Heart left ventricle (tissue), 16 donors: ENCODE data around the gene SLC2A4. TPM values are rescaled to one million over a fixed set of nuclear protein-coding genes. Genes with fewer than 3 reads are reported as not detected.

Experiments used
- ATAC-seq, 4 donors: fragments of 200-7000 bp; cut with Tn5 transposase; one replicate each; pipeline ENCODE4 v1.9.1; 2020 to 2022; ENCODE audit warnings: moderate library complexity in 4 of 4, mild to moderate bottlenecking in 3 of 4, moderate number of reproducible peaks in 1 of 4
- DNase-seq, 5 donors: peaks; one replicate each; pipeline ENCODE4 v3.0.0-alpha.2; 2020
- H3K27ac ChIP-seq, 12 donors: fragments of 200-600 bp; sonication (generic) in 4 of 12; one replicate each; pipeline versions ENCODE4 v1.5.0 to v1.8.0; 2016 to 2022; ENCODE audit warnings: mild to moderate bottlenecking in 2 of 12
- H3K27me3 ChIP-seq, 9 donors: fragments of 200-600 bp; sonication (generic) in 2 of 9; one replicate each; pipeline versions ENCODE4 v1.5.1 to v1.8.0; 2016 to 2022; ENCODE audit warnings: mild to moderate bottlenecking in 3 of 9
- H3K36me3 ChIP-seq, 9 donors: fragments of 200-600 bp; sonication (generic) in 2 of 9; one replicate each; pipeline versions ENCODE4 v1.5.0 to v1.8.0; 2018 to 2022; ENCODE audit warnings: mild to moderate bottlenecking in 2 of 9
- H3K4me1 ChIP-seq, 12 donors: fragments of 200-600 bp; sonication (generic) in 4 of 12; one replicate each; pipeline versions ENCODE4 v1.5.0 to v1.8.0; 2016 to 2022; ENCODE audit warnings: mild to moderate bottlenecking in 3 of 12
- H3K4me3 ChIP-seq, 12 donors: fragments of 200-600 bp; sonication (generic) in 4 of 12; one replicate each; pipeline versions ENCODE4 v1.5.0 to v1.8.0; 2017 to 2022; ENCODE audit warnings: mild to moderate bottlenecking in 9 of 12, moderate library complexity in 4 of 12
- H3K9me3 ChIP-seq, 12 donors: fragments of 200-600 bp; sonication (generic) in 4 of 12; one replicate each; pipeline versions ENCODE4 v1.5.0 to v1.8.0; 2016 to 2022; ENCODE audit warnings: mild to moderate bottlenecking in 1 of 12
- POLR2A ChIP-seq, 2 donors: fragments of 450-650 bp; IDR thresholded peaks; one replicate each; pipeline ENCODE4 v1.6.1; 2017; ENCODE audit warnings: antibody characterized with exemption in 2 of 2, mild to moderate bottlenecking in 2 of 2, moderate library complexity in 2 of 2
- WGBS, 4 donors: extraction: QIAGEN DNeasy Blood & Tissue Kit in 2 of 4; methylation state at CpG; one replicate each; pipeline versions ENCODE4 v1.1.5 to v1.1.7; 2013 to 2018; 5-methylcytosine and 5-hydroxymethylcytosine counted together
- intact Hi-C, 10 donors: fragments of 100-400 bp; cut with DNase I; formaldehyde crosslinking; loops; one replicate each; pipeline versions ENCODE4 v1.11.1 to v1.14.2; 2022
- polyA plus RNA-seq, 2 donors: library from polyadenylated mRNA; stranded (reverse); fragments of 200-250 nt; gene quantifications; one replicate each; pipeline ENCODE4 v1.2.3, GENCODE V29; 2013
- total RNA-seq, 9 donors: library from RNA; depleted of rRNA in 2 of 9; stranded (reverse); fragments of >200 nt in 2 of 9; fragmentation: NEBNext Ultra II Directional in 3 of 9; extraction: Animal tissue kit (Norgen Biotek cat#: 25700) in 3 of 9; gene quantifications; one replicate each; pipeline versions ENCODE4 v1.1.0 to v1.2.4, GENCODE V29; 2016 to 2023
- TF ChIP-seq, protein P1 (sequence below), 12 donors: fragments of 200-600 bp; sonication (generic) in 4 of 12; IDR thresholded peaks; one replicate each; pipeline versions ENCODE4 v1.5.0 to v1.8.0; 2018 to 2022; ENCODE audit warnings: antibody characterized with exemption in 12 of 12, mild to moderate bottlenecking in 5 of 12
- donor health status: ischemic (EF 13 %, LVEDD 7.1; RV severe dilation, severe dysfunction).
- donor health status: healthy with polysubstance abuse.
- donor health status: DM: no; HTN: yes; CAD: no.
- donor health status: DM: no; HTN: no; CAD: no.
- donor health status: ischemic (EF 25% LVEDD 6.9; RV normal size, moderate dysfunction).
- donor health status: ischemic (EF 25% LVEDD 5.7; RV mildly dilated, moderate dysfunction).
- donor health status: healthy.
- donor health status: DM: yes; HTN: yes; CAD: no.
- donor health status: ischemic (EF 35%, LVEDD 5.7; RV mildly dilated, moderate dysfunction).
- donor health status: nonischemic (EF 11% LVEDD 7.7; RV severe dilation, severe dysfunction).
- donor health status: DM: yes; HTN: yes; CAD: no.
- donor health status: PGD.
- donor health status: ischemic (EF 29% LVEDD 5.4; RV normal size, mild dysfunction).
- donor health status: nonischemic (EF 23%, LVEDD 6.1; RV moderate dilation, normal function).

SLC2A4 gene
- total and polyA plus RNA-seq, 11 donors = 48.5 to 184 (median 157) TPM

DNA sequence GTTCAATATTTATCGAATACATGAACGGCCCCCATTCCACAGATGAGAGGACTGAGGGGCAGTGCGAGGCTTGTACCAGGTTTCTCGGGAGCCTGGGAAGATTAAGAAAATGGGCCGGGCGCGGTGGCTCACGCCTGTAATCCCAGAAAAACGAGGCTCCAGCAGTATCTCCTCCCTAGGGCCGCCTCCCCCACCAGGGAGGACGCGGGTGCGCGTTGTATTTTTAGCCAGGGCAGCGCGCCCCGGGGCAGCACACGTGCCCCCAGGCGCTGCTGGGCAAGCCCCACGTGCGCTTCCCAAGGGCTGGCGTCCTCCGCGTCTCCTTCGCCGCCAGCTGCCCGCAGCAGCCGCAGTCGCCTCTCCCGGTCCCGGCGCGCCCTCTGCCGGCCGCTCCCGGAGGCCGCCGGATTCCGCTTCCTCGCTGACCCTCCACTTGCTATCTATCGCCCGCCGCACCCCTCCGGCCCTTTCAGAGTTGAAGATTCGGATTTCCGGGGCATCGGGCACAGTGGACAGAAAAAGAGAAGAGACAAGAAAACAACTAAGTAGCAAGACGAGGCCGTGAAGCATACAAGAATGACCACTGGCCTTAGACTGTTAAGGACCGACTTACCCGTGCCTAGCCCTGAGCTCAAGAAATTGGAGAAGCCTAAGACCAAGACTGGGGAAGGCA lies 14.8 kb downstream of the SLC2A4 start:
- intact Hi-C loops = loop anchor here (1.0 to 10.0 kb wide), 6 partner anchors 15 to 252 kb away; partner anchors contain the start of genes SLC2A4 (in 2 of the 10) and SLC16A11 (in 1 of the 10)
- Histone ChIP-seq H3K27me3 (peaks cover 0 to 49% (median 29%) of the 10 kb centered on the region in 9 donors), H3K4me1 (peaks cover 2 to 56% (median 39%) of the 10 kb centered on the region in 12 donors), H3K9me3 (no peaks in the 10 kb centered on the region), H3K4me3 (peak overlapping the region in 9 of 12 donors; percentile 5 to 37 (median 26)), H3K36me3 (no peaks in the 10 kb centered on the region), H3K27ac (peak overlapping the region; percentile 11 to 85 (median 72))
- ATAC-seq (peak; percentile 73 to 86 (median 78)), DNase-seq (peak; percentile 86 to 93 (median 90))
- WGBS, 4 donors = 2 to 4% (median 2%) methylated on average over 18 to 51 of the region's 51 CpGs
- TF ChIP-seq, protein P1, sequence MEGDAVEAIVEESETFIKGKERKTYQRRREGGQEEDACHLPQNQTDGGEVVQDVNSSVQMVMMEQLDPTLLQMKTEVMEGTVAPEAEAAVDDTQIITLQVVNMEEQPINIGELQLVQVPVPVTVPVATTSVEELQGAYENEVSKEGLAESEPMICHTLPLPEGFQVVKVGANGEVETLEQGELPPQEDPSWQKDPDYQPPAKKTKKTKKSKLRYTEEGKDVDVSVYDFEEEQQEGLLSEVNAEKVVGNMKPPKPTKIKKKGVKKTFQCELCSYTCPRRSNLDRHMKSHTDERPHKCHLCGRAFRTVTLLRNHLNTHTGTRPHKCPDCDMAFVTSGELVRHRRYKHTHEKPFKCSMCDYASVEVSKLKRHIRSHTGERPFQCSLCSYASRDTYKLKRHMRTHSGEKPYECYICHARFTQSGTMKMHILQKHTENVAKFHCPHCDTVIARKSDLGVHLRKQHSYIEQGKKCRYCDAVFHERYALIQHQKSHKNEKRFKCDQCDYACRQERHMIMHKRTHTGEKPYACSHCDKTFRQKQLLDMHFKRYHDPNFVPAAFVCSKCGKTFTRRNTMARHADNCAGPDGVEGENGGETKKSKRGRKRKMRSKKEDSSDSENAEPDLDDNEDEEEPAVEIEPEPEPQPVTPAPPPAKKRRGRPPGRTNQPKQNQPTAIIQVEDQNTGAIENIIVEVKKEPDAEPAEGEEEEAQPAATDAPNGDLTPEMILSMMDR (IDR thresholded peaks at IDR 0.05) = peak; percentile 87 to 98 (median 95)
- peak in 1 of 2 donors; percentile 38 for TF ChIP-seq POLR2A (IDR thresholded peaks at IDR 0.05)

DNA sequence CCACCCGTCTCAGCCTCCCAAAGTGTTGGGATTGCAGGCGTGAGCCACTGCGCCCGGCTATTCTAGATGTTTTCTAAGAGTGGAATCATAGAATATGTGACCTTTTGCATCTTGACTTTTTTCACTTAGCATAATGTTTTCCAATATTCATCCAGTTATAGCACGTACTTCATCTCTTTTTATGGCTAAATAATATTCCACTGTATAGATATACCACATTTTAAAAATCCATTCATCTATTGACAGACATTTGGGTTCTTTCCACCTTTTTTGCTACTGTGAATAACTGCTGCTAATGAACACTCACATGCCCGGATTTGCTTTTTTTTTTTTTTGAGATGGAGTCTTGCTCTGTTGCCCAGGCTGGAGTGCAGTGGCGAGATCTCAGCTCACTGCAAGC lies 22.7 kb downstream of the SLC2A4 start:
- ATAC-seq = no peak
- Histone ChIP-seq H3K4me1 (peaks cover 0 to 17% (median 11%) of the 10 kb centered on the region in 12 donors), H3K27me3 (no peaks in the 10 kb centered on the region), H3K9me3 (no peaks in the 10 kb centered on the region), H3K4me3 (no peak overlapping the region), H3K36me3 (peaks cover 0 to under 1% (median 0%) of the 10 kb centered on the region in 9 donors), H3K27ac (no peak overlapping the region)
- no peak for DNase-seq
- no peak for TF ChIP-seq POLR2A (IDR thresholded peaks at IDR 0.05)
- TF ChIP-seq, protein P1 (IDR thresholded peaks at IDR 0.05) = no peak
- WGBS, 4 donors = 95 to 97% (median 96%) methylated on average over 7 of the region's 7 CpGs
- intact Hi-C loops = loop anchor here in 2 of 10 donors (5.0 kb wide), 2 partner anchors 47 to 257 kb away; no protein-coding TSS in a partner anchor

DNA sequence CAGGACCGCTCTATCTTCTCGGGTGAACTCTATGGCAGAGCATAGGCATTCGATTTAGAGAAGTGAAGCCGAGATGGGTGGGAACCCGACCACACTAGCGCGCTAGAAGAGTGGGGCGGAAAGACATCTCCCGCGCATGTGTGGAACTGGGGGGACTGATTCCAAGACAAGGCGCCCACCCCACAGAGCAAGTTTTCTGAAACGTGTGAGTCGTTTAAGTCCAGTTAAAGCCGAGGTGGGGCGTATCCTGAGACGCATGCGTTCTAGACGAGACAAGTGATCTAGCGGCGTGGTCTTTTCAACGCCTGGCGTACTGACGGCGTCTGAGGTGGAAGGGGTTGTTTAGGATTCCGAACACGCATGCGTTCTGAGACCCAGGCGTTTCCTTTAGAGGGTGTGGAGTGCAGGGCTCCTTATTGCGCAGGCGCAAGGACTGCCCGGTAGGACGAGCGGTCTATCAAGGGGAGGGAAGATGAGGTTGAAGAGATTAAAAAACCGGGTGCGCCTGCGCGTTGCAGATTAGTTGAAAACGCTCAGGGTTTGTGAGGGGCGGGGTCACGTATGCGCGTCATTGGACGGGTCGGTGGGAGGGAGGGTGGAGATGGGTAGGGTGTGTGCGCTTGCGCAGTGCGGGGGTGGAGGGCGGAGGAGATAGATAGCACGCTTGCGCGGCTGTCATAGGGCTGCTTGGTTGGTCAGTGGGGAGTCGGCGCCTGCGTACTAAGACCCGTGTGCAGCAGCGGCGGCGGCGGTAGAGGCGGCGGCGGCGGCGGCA lies 25.6 kb downstream of the SLC2A4 start, which contains the start of gene EIF5A:
EIF5A (plus strand) TSS at position 718 of the 775 bp plus-strand sequence. CDS start 2,008 bp downstream, outside the sequence.
- peak within 1 kb of the TSS; percentile 69 to 98 (median 92) for H3K4me3 ChIP-seq
- TF ChIP-seq, protein P1 (IDR thresholded peaks at IDR 0.05) = no peak
- TF ChIP-seq POLR2A (IDR thresholded peaks at IDR 0.05) = peak in 1 of 2 donors; percentile 78

More for the DNA sequence above, 25.6 kb downstream of the SLC2A4 start, which contains the start of gene EIF5A:
- 0 to 1% (median 0%) methylated on average over 63 to 64 of the region's 64 CpGs for WGBS, 4 donors
- DNase-seq (peak; percentile 100), ATAC-seq (peak; percentile 91 to 97 (median 95))
- H3K27me3 ChIP-seq = no peaks in the 10 kb centered on the region
- no peaks in the 10 kb centered on the region for H3K9me3 ChIP-seq
- H3K27ac ChIP-seq = peak within 1 kb of the TSS; percentile 85 to 100 (median 97)
- intact Hi-C loops = loop anchor here in 5 of 10 donors (1.0 to 5.0 kb wide), 6 partner anchors 54 to 380 kb away; partner anchors contain the start of genes ELP5 (in 3 of the 5), ACADVL (in 1 of the 5), CTDNEP1 (in 1 of the 5) and DLG4 (in 1 of the 5)
- peaks cover 4 to 39% (median 28%) of the 10 kb centered on the region in 12 donors for H3K4me1 ChIP-seq
- peaks cover 0 to 30% (median 26%) of the 10 kb centered on the region in 9 donors for H3K36me3 ChIP-seq
